ENCODE results near the gene EHBP1.

The EHBP1 gene

DNA sequence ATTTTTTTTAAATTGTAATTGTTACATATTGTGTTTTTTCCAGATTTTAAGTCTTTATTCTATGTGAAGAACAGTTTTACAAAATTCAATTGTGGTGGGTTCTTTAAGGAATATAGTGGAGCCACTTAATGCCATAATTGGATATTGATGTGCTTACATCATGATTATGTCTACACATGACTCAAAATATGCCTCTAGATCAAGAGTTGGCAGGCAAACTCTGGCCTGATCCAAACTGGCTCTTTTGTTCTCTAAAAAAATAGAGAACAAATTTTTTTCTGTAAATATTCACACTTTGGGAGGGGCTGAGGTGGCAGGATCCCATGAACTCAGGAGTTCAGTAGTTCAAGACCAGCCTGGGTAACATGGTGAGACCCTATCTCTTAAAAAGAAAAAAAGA lies 8.3 kb downstream of the EHBP1 start:
- no peak overlapping the region for H3K27ac ChIP-seq
- DNase-seq (ENCODE audit: low spot score) = no peak
- TF ChIP-seq, protein P1, sequence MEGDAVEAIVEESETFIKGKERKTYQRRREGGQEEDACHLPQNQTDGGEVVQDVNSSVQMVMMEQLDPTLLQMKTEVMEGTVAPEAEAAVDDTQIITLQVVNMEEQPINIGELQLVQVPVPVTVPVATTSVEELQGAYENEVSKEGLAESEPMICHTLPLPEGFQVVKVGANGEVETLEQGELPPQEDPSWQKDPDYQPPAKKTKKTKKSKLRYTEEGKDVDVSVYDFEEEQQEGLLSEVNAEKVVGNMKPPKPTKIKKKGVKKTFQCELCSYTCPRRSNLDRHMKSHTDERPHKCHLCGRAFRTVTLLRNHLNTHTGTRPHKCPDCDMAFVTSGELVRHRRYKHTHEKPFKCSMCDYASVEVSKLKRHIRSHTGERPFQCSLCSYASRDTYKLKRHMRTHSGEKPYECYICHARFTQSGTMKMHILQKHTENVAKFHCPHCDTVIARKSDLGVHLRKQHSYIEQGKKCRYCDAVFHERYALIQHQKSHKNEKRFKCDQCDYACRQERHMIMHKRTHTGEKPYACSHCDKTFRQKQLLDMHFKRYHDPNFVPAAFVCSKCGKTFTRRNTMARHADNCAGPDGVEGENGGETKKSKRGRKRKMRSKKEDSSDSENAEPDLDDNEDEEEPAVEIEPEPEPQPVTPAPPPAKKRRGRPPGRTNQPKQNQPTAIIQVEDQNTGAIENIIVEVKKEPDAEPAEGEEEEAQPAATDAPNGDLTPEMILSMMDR (IDR thresholded peaks at IDR 0.05) = no peak
- no peak overlapping the region for H3K4me3 ChIP-seq

DNA sequence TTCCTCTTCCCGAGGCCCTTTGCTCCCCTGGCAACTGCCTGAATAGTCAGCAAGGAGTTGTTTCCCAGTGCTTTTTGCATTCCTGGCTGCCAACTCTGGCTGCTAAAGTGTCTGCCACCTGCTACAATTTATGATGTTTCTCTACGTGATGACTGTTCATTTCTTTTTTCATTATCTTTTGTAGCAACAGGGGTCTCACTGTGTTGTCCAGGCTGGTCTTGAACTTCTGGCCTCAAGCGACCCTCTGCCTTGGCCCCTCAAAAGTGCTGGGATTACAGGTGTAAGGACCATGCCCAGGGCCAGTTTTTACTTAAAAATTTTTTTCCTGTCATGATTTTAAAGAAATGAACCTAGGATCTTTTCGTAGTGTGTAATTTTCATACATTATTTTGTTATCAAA lies 11.3 kb downstream of the EHBP1 start:
- H3K27ac ChIP-seq = no peak overlapping the region
- TF ChIP-seq, protein P1 (IDR thresholded peaks at IDR 0.05) = no peak
- no peak for DNase-seq (ENCODE audit: low spot score)
- H3K4me3 ChIP-seq = no peak overlapping the region

DNA sequence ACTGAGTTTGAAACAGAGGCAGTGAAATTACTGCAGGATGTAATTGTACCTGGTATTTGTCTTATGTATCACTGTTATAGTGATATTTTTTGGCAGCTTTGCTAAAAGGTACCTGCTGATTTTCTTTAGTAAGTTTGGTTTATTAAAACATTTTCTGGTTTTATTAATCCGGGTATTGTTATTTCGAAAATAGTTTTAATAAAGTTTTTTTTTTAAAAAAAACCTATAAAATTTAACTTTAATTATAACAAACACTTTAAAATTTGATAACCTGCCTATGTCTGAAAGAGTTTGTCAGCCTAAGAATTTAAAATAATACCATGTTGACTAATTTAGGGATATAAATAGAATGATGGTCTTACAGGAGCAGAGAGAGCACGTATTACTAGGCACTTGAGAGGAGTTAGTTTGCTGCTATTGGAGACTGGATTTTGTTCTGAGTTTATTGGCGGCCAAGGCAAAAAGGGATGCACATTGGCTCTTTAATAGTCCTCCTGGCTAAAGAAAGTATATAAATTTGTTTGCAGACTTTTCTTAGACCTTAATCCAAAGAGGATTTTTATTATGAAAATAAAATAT lies 12.1 kb downstream of the EHBP1 start:
- TF ChIP-seq, protein P1 (IDR thresholded peaks at IDR 0.05) = no peak
- H3K27ac ChIP-seq = no peak overlapping the region
- no peak overlapping the region for H3K4me3 ChIP-seq
- no peak for DNase-seq (ENCODE audit: low spot score)

DNA sequence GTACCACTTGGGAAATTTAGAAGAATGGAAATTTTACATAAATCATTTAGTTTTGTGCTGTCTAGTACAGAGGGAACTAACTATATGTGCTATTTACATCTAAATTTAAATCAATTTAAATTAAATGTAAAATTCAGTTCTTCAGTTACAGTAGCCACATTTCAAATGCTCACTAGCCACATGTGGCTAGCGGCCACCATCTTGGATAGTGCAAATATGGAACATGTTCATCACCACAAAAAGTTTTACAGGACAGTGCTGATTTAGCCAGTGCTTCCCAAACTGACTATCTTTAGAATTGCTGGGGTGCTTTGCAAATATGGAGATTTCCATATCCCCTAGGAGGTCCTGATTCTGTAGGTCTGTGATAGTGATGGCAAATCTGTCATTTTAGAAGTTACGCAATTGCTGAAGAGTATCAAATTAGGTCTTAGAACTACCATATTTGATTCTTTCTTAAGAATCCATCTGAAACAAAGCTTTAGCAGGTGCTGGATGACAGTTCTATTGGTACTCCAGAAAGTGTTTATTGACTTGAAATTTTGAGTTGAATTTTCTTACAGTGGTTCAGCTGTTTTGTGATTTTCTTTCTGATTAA lies 12.8 kb downstream of the EHBP1 start:
- H3K27ac ChIP-seq = no peak overlapping the region
- no peak overlapping the region for H3K4me3 ChIP-seq
- TF ChIP-seq, protein P1 (IDR thresholded peaks at IDR 0.05) = no peak
- no peak for DNase-seq (ENCODE audit: low spot score)

DNA sequence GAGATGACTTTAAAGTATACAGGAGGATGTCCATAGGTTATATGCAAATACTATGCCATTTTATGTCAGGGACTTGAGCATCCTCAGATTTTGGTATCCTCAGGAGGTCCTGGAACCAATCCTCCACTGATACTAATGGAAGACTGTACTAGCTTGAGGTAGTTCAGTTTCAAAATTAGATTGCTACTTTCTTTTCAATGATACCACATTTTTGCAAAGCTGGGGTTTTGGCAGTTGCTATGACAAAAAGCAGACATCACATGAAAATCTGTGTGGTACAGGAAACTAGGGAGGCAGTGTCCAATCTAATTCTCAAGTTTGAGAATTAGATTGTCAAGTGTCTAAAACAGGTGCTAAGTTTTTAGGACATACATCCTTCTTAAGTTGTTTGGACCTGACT lies 14.2 kb downstream of the EHBP1 start:
- Histone ChIP-seq H3K4me3 (no peak overlapping the region), H3K27ac (no peak overlapping the region)
- TF ChIP-seq, protein P1 (IDR thresholded peaks at IDR 0.05) = no peak
- DNase-seq (ENCODE audit: low spot score) = no peak

DNA sequence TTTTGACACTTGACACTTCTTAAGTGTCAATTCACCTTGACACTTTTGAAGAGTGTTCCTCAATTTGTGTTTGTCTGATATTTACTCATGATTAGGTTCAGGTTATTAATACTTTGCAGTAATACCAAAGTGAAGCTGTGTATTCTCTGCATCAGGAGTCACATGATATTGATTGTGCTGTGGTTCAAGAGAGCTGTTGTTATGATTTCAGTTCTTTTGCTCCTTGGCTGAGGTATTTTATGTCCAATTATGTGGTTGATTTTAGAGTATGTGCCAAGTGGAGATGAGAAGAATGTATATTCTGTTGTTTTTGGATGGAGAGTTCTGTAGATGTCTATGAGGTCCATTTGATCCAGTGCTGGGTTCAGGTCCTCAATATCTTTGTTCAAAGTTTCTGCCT lies 17.2 kb downstream of the EHBP1 start:
- H3K4me3 ChIP-seq = no peak overlapping the region
- H3K27ac ChIP-seq = no peak overlapping the region
- DNase-seq (ENCODE audit: low spot score) = no peak
- TF ChIP-seq, protein P1 (IDR thresholded peaks at IDR 0.05) = no peak

DNA sequence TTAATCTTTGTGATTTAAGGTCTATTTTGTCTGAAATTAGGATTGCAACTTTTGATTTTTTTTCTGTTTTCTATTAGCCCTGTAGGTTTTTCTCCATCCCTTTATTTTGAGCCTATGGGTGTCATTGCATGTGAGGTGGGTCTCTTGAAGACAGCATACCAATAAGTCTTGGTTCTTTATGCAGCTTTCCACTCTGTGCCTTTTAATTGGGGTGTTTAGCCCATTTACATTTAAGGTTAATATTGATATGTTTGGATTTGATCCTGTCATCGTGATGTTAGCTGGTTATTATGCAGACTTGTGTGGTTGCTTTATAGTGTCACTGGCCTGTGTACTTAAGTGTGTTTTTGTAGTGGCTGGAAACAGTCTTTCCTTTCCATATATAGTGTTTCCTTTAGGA lies 17.7 kb downstream of the EHBP1 start:
- Histone ChIP-seq H3K27ac (no peak overlapping the region), H3K4me3 (no peak overlapping the region)
- TF ChIP-seq, protein P1 (IDR thresholded peaks at IDR 0.05) = no peak
- DNase-seq (ENCODE audit: low spot score) = no peak

Data from coronary artery (tissue), 2 donors.